OCI-LY7 (cell line): ENCODE measurements around the gene C9orf78.

Source experiments
- EZH2phosphoT487 ChIP-seq: fragments of 200-600 bp; sonication (generic); IDR thresholded peaks from 2 replicates; pipeline ENCODE4 v1.6.1; 2018; ENCODE audit warnings: low read depth, borderline replicate concordance, mild to moderate bottlenecking, mixed run types, antibody characterized with exemption, low read length, moderate library complexity, mixed read lengths
- TF ChIP-seq, protein P1 (sequence below): fragments of 200-600 bp; sonication (generic); conservative IDR thresholded peaks from 2 replicates; pipeline ENCODE4 v1.5.1; 2014; ENCODE audit warnings: mild to moderate bottlenecking, antibody characterized with exemption, low read length, moderate library complexity, mixed read lengths

DNA sequence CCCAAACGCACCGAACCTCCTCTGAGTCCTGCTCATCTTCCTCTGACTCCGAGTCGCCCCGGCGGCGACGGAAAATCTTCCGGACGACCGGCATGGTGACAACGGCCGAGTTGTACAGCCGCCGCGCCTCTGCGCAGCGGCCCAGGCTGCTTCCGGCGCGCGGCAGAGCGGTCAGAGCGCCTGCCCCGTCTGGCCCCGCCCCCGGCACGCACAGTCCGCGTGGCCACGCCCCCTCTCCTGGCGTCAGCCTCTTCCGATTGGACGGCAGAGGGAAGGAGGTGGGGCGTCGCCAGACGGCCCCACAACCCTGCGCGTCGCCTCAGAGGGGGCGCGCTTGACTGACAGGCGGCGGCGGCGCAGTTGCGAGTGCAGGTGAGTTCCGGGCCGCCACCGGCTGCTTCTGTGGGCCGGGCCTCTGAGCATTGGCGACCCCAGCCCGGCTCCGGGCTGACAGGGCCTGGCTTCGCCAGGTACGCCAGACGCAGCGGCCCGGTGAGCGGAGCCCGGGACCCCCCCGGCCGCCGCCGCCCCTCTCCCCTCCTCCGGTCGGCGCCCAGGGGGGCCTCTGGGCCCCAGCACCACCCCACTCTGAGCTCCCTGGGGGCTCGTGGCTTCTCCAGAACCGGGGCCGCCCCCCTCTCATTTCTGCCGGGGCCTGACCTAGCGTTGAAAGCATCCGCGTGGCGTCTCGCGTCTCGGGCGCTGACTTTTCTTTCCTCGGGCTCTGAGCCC, at the start of gene C9orf78, which contains the start of gene USP20:
- TF ChIP-seq, protein P1, sequence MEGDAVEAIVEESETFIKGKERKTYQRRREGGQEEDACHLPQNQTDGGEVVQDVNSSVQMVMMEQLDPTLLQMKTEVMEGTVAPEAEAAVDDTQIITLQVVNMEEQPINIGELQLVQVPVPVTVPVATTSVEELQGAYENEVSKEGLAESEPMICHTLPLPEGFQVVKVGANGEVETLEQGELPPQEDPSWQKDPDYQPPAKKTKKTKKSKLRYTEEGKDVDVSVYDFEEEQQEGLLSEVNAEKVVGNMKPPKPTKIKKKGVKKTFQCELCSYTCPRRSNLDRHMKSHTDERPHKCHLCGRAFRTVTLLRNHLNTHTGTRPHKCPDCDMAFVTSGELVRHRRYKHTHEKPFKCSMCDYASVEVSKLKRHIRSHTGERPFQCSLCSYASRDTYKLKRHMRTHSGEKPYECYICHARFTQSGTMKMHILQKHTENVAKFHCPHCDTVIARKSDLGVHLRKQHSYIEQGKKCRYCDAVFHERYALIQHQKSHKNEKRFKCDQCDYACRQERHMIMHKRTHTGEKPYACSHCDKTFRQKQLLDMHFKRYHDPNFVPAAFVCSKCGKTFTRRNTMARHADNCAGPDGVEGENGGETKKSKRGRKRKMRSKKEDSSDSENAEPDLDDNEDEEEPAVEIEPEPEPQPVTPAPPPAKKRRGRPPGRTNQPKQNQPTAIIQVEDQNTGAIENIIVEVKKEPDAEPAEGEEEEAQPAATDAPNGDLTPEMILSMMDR = no peak
- TF ChIP-seq EZH2phosphoT487 = no peak
